Fibroblast of pulmonary artery (primary cell): ENCODE measurements around the gene TDP1.

Source experiments
- DNase-seq: peaks from one replicate; pipeline ENCODE4 v3.0.0-alpha.2; 2010; ENCODE audit warnings: low read depth
- H3K4me3 ChIP-seq: replicated peaks from 2 replicates; pipeline ENCODE4 v1.5.1; 2011; ENCODE audit warnings: low read depth, mild to moderate bottlenecking, control low read depth, low read length, moderate library complexity
- TF ChIP-seq, protein P1 (sequence below): IDR thresholded peaks from 2 replicates; pipeline ENCODE4 v1.5.1; 2011; ENCODE audit warnings: mild to moderate bottlenecking, control low read depth, low read length, inconsistent platforms; ENCODE audit errors: missing control alignments

The TDP1 gene

GRCh38 chr14:90000935-90001334 lies 45.2 kb downstream of the TDP1 start:
- no peak overlapping the region for H3K4me3 ChIP-seq
- TF ChIP-seq, protein P1, sequence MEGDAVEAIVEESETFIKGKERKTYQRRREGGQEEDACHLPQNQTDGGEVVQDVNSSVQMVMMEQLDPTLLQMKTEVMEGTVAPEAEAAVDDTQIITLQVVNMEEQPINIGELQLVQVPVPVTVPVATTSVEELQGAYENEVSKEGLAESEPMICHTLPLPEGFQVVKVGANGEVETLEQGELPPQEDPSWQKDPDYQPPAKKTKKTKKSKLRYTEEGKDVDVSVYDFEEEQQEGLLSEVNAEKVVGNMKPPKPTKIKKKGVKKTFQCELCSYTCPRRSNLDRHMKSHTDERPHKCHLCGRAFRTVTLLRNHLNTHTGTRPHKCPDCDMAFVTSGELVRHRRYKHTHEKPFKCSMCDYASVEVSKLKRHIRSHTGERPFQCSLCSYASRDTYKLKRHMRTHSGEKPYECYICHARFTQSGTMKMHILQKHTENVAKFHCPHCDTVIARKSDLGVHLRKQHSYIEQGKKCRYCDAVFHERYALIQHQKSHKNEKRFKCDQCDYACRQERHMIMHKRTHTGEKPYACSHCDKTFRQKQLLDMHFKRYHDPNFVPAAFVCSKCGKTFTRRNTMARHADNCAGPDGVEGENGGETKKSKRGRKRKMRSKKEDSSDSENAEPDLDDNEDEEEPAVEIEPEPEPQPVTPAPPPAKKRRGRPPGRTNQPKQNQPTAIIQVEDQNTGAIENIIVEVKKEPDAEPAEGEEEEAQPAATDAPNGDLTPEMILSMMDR, result no peak
- DNase-seq, result no peak

GRCh38 chr14:90003526-90004307 lies 48.0 kb downstream of the TDP1 start:
- H3K4me3 ChIP-seq, result no peak overlapping the region
- TF ChIP-seq, protein P1, result no peak
- DNase-seq, result no peak

DNA sequence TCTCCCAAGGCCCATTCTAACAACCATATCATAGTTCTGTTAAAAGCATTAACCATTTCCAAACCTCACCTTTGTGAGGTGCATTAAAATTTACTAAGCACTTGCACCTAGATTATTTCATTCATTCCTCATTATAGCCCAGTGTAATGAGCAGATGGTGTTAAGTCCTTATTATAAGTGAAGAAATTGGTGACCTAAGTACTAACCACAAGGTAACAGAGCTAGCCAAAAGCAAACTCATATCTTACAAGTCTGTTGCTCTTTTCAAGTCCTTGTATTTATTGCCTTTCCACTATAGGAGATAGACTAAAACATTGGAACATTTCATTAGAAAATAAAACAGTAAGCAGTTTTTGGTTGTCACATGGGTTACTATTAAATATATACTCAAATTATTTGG lies 49.7 kb downstream of the TDP1 start:
- TF ChIP-seq, protein P1, result no peak
- H3K4me3 ChIP-seq, result no peak overlapping the region
- DNase-seq, result no peak

DNA sequence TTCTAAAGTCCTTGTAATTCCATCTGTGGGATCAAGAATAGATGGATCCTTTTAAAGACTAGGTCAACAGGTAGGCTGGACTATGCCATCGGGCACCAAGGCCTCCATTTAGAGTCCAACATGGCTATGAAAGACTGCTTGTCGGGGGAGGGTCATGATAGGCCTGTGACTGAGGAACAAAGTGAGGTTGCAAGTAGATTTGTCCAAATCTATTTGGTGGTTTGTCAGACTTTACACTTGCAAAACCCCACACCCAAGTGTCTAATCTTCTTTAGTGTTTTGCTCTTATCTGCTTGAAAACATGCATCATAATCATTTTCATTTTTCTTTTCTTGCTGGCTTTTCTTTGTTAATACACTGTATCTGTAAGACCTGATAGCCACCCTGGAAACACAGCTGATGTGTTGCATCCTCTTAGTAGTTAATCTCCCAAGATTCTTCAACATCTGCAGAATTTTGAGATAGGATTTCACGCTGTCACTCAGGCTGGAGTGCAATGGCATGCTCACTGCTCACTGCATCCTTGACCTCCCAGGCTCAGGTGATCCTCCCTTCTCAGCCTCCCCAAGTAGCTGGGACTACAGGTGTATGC lies 50.3 kb downstream of the TDP1 start:
- TF ChIP-seq, protein P1, result no peak
- H3K4me3 ChIP-seq, result no peak overlapping the region
- DNase-seq, result no peak

DNA sequence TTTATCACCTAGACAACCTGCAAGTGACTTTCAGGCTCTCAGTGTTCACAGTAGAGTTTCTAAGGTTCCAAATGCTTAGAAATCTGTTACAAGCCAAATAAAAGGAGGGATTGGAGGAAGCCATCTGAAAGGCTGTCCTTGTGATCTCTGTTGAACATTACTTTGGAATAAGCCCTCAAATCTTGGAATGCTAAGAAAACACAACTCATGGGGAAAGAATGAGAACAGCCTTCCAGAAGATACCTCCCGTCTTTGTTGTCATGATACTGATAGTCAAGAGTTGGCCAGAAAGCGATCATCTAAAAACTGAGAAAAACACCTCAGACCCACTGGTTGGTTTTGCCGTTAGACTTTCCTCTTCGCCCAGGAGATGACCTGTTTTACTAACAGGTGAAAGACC lies 61.6 kb downstream of the TDP1 start:
- no peak overlapping the region for H3K4me3 ChIP-seq
- TF ChIP-seq, protein P1, result no peak
- peak; percentile 6 for DNase-seq

DNA sequence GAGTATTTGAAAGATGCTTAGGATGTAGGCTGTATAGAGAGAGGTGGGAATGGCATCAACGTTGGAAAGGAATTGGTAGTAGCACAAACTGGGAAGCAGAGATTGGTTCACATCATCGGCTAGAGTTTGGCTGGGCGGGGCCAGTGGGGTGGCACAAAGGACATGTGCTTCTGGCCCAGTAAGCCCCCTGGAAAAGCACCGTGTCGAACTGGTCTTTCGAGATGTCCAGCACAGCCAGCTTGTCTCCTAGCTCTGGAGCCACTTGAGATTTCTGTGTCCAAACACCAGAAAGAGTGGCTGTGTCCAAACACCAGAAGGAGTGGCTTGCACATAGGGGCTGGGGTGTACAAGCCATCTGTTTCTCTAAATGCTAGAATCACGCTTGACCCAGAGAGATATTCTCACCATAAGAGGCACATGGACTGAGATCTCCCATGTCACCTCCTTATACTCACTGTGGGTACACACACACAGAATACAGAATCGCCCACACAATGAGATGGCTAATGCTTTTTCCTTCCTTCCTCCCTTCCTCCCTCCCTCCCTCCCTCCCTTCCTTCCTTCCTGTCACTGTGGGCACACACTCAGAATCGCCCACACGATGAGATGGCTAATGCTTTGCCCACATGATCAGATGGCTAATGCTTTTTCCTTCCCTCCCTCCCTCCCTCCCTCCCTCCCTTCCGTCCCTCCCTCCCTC lies 64.2 kb downstream of the TDP1 start:
- H3K4me3 ChIP-seq, result no peak overlapping the region
- DNase-seq, result no peak
- TF ChIP-seq, protein P1, result no peak
